Uterus (tissue), 2 donors: ENCODE results near the gene C19orf44.

Source experiments
- POLR2A ChIP-seq, 2 donors: fragments of 450-650 bp; IDR thresholded peaks; one replicate each; pipeline ENCODE4 v1.6.1; 2016; ENCODE audit warnings: antibody characterized with exemption in 2 of 2, mild to moderate bottlenecking in 1 of 2, moderate library complexity in 1 of 2
- TF ChIP-seq, protein P1 (sequence below), 4 experiments: fragments of 200-600 bp in 2 of 4; fragments of 450-650 bp in 2 of 4; sonication (generic) in 2 of 4; IDR thresholded peaks; one replicate each; pipeline ENCODE4 v1.5.1; 2016 to 2019; ENCODE audit warnings: antibody characterized with exemption in 4 of 4, mild to moderate bottlenecking in 2 of 4, moderate library complexity in 1 of 4

DNA sequence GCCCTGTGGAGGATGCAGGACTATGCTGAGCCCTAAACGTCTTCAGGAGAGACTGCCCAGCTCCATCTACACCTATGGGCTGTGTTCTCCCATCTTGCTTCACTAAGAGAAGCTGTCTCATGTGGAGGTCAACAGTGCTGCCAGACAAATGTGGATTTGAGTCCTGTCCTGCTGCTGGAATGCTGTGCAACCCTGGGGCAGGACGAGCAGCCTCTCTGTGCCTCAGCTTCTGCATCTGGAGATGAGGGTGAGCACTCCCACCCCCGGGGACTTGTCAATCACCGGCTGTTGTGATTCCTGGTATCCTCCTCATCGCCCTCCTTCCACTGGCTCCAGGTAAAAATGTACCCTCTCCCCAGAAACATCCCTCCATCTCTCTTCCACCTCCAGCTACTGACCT lies 40.7 kb upstream of the C19orf44 start:
- TF ChIP-seq, protein P1, sequence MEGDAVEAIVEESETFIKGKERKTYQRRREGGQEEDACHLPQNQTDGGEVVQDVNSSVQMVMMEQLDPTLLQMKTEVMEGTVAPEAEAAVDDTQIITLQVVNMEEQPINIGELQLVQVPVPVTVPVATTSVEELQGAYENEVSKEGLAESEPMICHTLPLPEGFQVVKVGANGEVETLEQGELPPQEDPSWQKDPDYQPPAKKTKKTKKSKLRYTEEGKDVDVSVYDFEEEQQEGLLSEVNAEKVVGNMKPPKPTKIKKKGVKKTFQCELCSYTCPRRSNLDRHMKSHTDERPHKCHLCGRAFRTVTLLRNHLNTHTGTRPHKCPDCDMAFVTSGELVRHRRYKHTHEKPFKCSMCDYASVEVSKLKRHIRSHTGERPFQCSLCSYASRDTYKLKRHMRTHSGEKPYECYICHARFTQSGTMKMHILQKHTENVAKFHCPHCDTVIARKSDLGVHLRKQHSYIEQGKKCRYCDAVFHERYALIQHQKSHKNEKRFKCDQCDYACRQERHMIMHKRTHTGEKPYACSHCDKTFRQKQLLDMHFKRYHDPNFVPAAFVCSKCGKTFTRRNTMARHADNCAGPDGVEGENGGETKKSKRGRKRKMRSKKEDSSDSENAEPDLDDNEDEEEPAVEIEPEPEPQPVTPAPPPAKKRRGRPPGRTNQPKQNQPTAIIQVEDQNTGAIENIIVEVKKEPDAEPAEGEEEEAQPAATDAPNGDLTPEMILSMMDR (IDR thresholded peaks at IDR 0.05): no peak
- no peak for TF ChIP-seq POLR2A (IDR thresholded peaks at IDR 0.05)
